GM19397 (cell line): ENCODE measurements around the gene GPR161.

ENCODE experiments used
- ATAC-seq: cut with Tn5 transposase; IDR thresholded peaks from one replicate; pipeline ENCODE4 v1.9.1; 2021; ENCODE audit warnings: mild to moderate bottlenecking, moderate library complexity; ENCODE audit not compliant: unreplicated experiment

The GPR161 gene

DNA sequence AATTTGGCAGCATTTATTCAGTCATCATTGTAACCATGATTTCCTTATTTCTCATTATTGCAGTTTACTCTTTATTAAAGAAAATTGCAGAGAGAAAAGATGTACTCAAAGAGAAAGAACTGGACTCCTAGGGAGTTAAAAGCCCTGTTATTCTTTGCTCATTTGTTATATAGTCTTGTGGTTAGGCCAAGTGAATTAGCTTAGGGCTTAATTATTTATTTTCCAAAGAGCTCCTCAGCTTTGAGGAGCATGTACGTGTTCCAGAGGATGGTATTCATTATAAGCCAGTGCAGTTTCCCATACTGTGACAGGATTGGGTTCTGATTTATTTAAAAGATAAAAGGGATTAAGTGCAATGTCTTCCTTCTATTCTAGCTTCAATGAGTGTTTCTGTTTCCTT is 86.4 kb downstream of the GPR161 start:
- ATAC-seq = no peak

DNA sequence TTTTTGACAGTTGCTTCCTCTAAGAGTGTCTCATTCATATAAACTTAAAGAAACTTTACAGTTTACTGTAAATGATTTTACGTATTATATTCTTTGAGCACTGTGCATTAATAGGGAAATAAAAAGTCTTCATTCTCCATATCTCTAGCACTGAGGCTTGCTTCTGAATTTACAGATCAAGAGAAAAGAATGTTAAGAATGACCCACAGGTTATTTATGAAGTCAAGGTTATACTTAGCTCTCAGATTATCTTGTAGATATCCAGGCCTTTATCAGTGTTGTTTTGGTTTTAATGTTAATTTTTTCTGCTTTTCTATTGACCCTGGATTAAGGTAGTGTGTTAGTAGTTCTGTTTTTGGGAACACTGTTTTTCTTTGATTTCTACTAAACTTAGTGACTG is 91.4 kb downstream of the GPR161 start:
- no peak for ATAC-seq

GRCh38 chr1:168042362-168042761 is 94.4 kb downstream of the GPR161 start:
- ATAC-seq = no peak

GRCh38 chr1:168035345-168035744 is 101.4 kb downstream of the GPR161 start:
- ATAC-seq = no peak

- no peak for ATAC-seq
These were observed 104.7 kb downstream of the GPR161 start for GRCh38 chr1:168032029-168032428.

GRCh38 chr1:168031627-168032026 is 105.1 kb downstream of the GPR161 start:
- no peak for ATAC-seq

- ATAC-seq = no peak
These were observed 105.5 kb downstream of the GPR161 start for GRCh38 chr1:168031198-168031597.
